IPS-NIHi11 (cell line): ENCODE results near the gene OSBP2.

Source experiments
- DNase-seq: peaks from one replicate; pipeline ENCODE4 v3.0.0; 2012; ENCODE audit warnings: mixed read lengths, low spot score

OSBP2 gene

GRCh38 chr22:30940685-30941362, 246.2 kb downstream of the OSBP2 start:
- DNase-seq: no peak

GRCh38 chr22:30941363-30941740, 246.7 kb downstream of the OSBP2 start:
- DNase-seq: no peak

GRCh38 chr22:30943368-30943767, 248.7 kb downstream of the OSBP2 start:
- no peak for DNase-seq

GRCh38 chr22:30944986-30945385, 250.3 kb downstream of the OSBP2 start:
- no peak for DNase-seq

- DNase-seq: no peak
Measured at GRCh38 chr22:30945653-30946052, 251.0 kb downstream of the OSBP2 start.

GRCh38 chr22:30946354-30946753, 251.7 kb downstream of the OSBP2 start:
- no peak for DNase-seq

- no peak for DNase-seq
Measured at GRCh38 chr22:30947173-30947815, 252.6 kb downstream of the OSBP2 start.

GRCh38 chr22:30947816-30948454, 253.3 kb downstream of the OSBP2 start:
- DNase-seq: no peak

GRCh38 chr22:30948930-30949342, 254.3 kb downstream of the OSBP2 start:
- DNase-seq: no peak

- DNase-seq: no peak
Measured at GRCh38 chr22:30949934-30950660, 255.4 kb downstream of the OSBP2 start.

- DNase-seq: no peak
Measured at GRCh38 chr22:30953206-30953605, 258.5 kb downstream of the OSBP2 start.

GRCh38 chr22:30955153-30955552, 260.5 kb downstream of the OSBP2 start:
- no peak for DNase-seq
